ENCODE data around the gene DXO. TPM values are rescaled to one million over a fixed set of nuclear protein-coding genes. Genes with fewer than 3 reads are reported as not detected.
A peak's percentile ranks its signal among the peaks of the same experiment; 100 is the strongest.

Gene DXO
- total RNA-seq, 1 experiment from 2014 or later = 38.1 TPM

DNA sequence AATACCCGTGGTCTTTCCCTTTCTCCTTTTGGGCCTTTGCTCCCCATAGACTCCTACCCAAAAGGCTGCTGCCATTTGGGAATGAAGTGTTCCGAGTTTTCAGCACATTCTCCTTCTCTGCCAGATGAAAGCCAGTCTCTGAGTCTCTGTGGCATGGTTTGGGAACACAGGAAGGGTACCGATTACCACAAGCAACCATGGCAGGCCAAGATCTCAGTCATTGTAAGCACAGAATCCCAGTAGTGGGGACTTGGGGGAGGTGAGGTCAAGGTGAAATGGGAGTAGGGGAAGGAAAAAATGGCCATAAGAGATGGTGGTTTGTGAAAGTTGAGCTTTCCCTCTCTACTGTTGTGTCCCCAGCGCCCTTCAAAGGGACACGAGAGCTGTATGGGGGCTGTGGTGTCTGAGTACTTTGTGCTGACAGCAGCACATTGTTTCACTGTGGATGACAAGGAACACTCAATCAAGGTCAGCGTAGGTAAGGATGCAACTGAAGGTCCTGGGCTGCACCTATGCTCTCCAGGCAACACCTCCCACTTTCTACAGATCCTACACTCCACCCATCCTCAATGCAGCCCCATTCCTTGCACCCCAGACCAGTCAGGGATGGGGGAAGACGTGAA is 21.9 kb downstream of the DXO start:
- CTCF ChIA-PET = interaction anchor here (1.0 kb wide), 1 partner anchor 46 kb away, joined by 3 read pairs; no protein-coding TSS in a partner anchor
- no peak for TF ChIP-seq SIN3A (IDR thresholded peaks at IDR 0.05; ENCODE audit: borderline replicate concordance, insufficient read depth, low read depth, low read length)
- no peak for TF ChIP-seq TCF7L2 (IDR thresholded peaks at IDR 0.05; ENCODE audit: low read depth, low read length)
- intact Hi-C loops (cut with micrococcal nuclease; ENCODE audit: unreplicated experiment) (no loop called here), in situ Hi-C loops (cut with HindIII; ENCODE audit: low pct_unique_long_range_greater_than_20kb, low sequenced_read_pairs) (no loop called here)
- DNase-seq (ENCODE audit: low read depth, low spot score) = no peak
- no peak overlapping the region for H3K27ac ChIP-seq (ENCODE audit: low read length)
- no peaks in the 10 kb centered on the region for H3K9me3 ChIP-seq (ENCODE audit: control insufficient read depth, insufficient read depth, low read depth, low read length)
- POLR2A ChIA-PET = interaction anchor here (1.5 kb wide), 1 partner anchor 9 kb away, joined by 3 read pairs; the partner anchor contains the start of genes NELFE and SKIC2
- H3K36me3 ChIP-seq (ENCODE audit: control insufficient read depth, insufficient read depth, low read length) = peaks cover 12% of the 10 kb centered on the region
- H3K4me3 ChIP-seq (ENCODE audit: low read depth in 2 of 2, low read length in 2 of 2) = no peak overlapping the region
- H3K27me3 ChIP-seq (ENCODE audit: control insufficient read depth, insufficient read depth, low read length) = no peaks in the 10 kb centered on the region
- ATAC-seq = no peak
- BruUV-seq (replicated peaks) = no TSS peak
- H3K4me1 ChIP-seq (ENCODE audit: control insufficient read depth, insufficient read depth, low read length) = peaks cover 8% of the 10 kb centered on the region; the same call in 1 of the 2 replicates

DNA sequence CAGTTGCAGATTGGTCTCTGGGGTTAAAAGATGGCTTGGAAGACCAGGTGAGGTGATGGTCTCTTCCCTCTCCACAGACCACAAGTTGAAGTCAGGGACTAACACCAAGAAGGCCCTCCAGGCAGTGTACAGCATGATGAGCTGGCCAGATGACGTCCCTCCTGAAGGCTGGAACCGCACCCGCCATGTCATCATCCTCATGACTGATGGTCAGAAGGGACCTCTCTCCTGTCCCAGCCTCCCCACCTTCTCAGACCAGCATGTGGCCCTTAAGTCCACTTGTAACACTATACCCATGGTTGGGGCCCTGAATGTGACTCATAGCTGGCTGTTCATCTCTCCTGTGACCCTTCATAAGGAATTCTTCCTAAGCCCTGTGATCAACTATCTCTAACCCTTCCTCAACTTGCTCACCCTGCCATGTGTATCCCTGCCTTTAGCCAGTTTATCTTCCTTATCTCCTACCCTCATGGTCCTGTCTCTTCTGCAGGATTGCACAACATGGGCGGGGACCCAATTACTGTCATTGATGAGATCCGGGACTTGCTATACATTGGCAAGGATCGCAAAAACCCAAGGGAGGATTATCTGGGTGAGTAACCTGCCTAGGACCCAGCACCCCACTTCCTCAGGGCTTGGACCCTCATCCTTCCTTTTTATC is 23.1 kb downstream of the DXO start:
- in situ Hi-C loops (cut with HindIII; ENCODE audit: low pct_unique_long_range_greater_than_20kb, low sequenced_read_pairs) = no loop called here
- no peak overlapping the region for H3K27ac ChIP-seq (ENCODE audit: low read length)
- TF ChIP-seq TCF7L2 (IDR thresholded peaks at IDR 0.05; ENCODE audit: low read depth, low read length) (no peak), POLR2AphosphoS5 (IDR thresholded peaks at IDR 0.05; ENCODE audit: low read depth, low read length) (peak; percentile 31), SIN3A (IDR thresholded peaks at IDR 0.05; ENCODE audit: borderline replicate concordance, insufficient read depth, low read depth, low read length) (no peak)
- TF ChIP-seq, protein P1, sequence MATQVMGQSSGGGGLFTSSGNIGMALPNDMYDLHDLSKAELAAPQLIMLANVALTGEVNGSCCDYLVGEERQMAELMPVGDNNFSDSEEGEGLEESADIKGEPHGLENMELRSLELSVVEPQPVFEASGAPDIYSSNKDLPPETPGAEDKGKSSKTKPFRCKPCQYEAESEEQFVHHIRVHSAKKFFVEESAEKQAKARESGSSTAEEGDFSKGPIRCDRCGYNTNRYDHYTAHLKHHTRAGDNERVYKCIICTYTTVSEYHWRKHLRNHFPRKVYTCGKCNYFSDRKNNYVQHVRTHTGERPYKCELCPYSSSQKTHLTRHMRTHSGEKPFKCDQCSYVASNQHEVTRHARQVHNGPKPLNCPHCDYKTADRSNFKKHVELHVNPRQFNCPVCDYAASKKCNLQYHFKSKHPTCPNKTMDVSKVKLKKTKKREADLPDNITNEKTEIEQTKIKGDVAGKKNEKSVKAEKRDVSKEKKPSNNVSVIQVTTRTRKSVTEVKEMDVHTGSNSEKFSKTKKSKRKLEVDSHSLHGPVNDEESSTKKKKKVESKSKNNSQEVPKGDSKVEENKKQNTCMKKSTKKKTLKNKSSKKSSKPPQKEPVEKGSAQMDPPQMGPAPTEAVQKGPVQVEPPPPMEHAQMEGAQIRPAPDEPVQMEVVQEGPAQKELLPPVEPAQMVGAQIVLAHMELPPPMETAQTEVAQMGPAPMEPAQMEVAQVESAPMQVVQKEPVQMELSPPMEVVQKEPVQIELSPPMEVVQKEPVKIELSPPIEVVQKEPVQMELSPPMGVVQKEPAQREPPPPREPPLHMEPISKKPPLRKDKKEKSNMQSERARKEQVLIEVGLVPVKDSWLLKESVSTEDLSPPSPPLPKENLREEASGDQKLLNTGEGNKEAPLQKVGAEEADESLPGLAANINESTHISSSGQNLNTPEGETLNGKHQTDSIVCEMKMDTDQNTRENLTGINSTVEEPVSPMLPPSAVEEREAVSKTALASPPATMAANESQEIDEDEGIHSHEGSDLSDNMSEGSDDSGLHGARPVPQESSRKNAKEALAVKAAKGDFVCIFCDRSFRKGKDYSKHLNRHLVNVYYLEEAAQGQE (IDR thresholded peaks at IDR 0.05; ENCODE audit: insufficient read depth in 1 of 2, low read depth in 2 of 2, low read length in 1 of 2) = no peak
- TF ChIP-seq, protein P2, sequence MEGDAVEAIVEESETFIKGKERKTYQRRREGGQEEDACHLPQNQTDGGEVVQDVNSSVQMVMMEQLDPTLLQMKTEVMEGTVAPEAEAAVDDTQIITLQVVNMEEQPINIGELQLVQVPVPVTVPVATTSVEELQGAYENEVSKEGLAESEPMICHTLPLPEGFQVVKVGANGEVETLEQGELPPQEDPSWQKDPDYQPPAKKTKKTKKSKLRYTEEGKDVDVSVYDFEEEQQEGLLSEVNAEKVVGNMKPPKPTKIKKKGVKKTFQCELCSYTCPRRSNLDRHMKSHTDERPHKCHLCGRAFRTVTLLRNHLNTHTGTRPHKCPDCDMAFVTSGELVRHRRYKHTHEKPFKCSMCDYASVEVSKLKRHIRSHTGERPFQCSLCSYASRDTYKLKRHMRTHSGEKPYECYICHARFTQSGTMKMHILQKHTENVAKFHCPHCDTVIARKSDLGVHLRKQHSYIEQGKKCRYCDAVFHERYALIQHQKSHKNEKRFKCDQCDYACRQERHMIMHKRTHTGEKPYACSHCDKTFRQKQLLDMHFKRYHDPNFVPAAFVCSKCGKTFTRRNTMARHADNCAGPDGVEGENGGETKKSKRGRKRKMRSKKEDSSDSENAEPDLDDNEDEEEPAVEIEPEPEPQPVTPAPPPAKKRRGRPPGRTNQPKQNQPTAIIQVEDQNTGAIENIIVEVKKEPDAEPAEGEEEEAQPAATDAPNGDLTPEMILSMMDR (IDR thresholded peaks at IDR 0.05) = no peak
- H3K4me1 ChIP-seq (ENCODE audit: control insufficient read depth, insufficient read depth, low read length) = peaks cover 8% of the 10 kb centered on the region; the same call in 1 of the 2 replicates
- POLR2A ChIA-PET = interaction anchor here (1.5 kb wide), 1 partner anchor 10 kb away, joined by 3 read pairs; the partner anchor contains the start of genes NELFE and SKIC2
- H3K4me3 ChIP-seq (ENCODE audit: low read depth in 2 of 2, low read length in 2 of 2) = no peak overlapping the region
- CTCF ChIA-PET = no interaction called here
- BruUV-seq (replicated peaks) = no TSS peak
- peaks cover 10% of the 10 kb centered on the region for H3K36me3 ChIP-seq (ENCODE audit: control insufficient read depth, insufficient read depth, low read length)
- no peak for DNase-seq (ENCODE audit: low read depth, low spot score)
- intact Hi-C loops (cut with micrococcal nuclease; ENCODE audit: unreplicated experiment) = no loop called here
- H3K9me3 ChIP-seq (ENCODE audit: control insufficient read depth, insufficient read depth, low read depth, low read length) = no peaks in the 10 kb centered on the region
- ATAC-seq = no peak
- H3K27me3 ChIP-seq (ENCODE audit: control insufficient read depth, insufficient read depth, low read length) = no peaks in the 10 kb centered on the region
